Transverse colon (tissue), 4 donors: ENCODE results near the gene ABCC10. TPM values are rescaled to one million over a fixed set of nuclear protein-coding genes. Genes with fewer than 3 reads are reported as not detected.

ENCODE experiments used
- DNase-seq: peaks from one replicate; pipeline ENCODE4 v3.0.0-alpha.2; 2019
- H3K27ac ChIP-seq, 4 donors: fragments of 200-600 bp; sonication (generic); 2 replicates each; pipeline ENCODE4 v1.5.1; 2016 to 2018; ENCODE audit warnings: inconsistent platforms in 4 of 4
- H3K27me3 ChIP-seq: fragments of 200-600 bp; sonication (generic); 2 replicates; pipeline ENCODE4 v1.5.1; 2017; ENCODE audit warnings: inconsistent platforms
- H3K36me3 ChIP-seq, 4 donors: fragments of 200-600 bp; sonication (generic); 2 replicates each; pipeline ENCODE4 v1.5.1; 2017 to 2019; ENCODE audit warnings: inconsistent platforms in 4 of 4
- H3K4me1 ChIP-seq, 4 donors: fragments of 200-600 bp; sonication (generic); 2 replicates each; pipeline ENCODE4 v1.5.1; 2017 to 2020; ENCODE audit warnings: inconsistent platforms in 4 of 4
- H3K4me3 ChIP-seq, 4 donors: fragments of 200-600 bp; sonication (generic); 1 replicate in 1 of 4; 2 replicates in 3 of 4; pipeline versions ENCODE4 v1.5.1 to v1.6.1; 2017 to 2019; ENCODE audit warnings: inconsistent platforms in 4 of 4
- H3K9me3 ChIP-seq, 2 donors: fragments of 200-600 bp; sonication (generic); 2 replicates each; pipeline ENCODE4 v1.5.1; 2017 to 2019; ENCODE audit warnings: inconsistent platforms in 2 of 2
- CTCF ChIP-seq, 5 experiments: fragments of 200-600 bp in 3 of 5; fragments of 450-650 bp in 2 of 5; sonication (generic) in 3 of 5; IDR thresholded peaks; 1 replicate in 2 of 5; 2 replicates in 3 of 5; pipeline ENCODE4 v1.5.1; 2016 to 2017; ENCODE audit warnings: antibody characterized with exemption in 5 of 5, inconsistent platforms in 3 of 5, mild to moderate bottlenecking in 2 of 5, moderate library complexity in 1 of 5
- EP300 ChIP-seq: sonication (generic); formaldehyde crosslinking; IDR thresholded peaks from one replicate; pipeline ENCODE4 v1.6.1; 2017; ENCODE audit warnings: antibody characterized with exemption, low read depth
- POLR2A ChIP-seq: fragments of 450-650 bp; IDR thresholded peaks from one replicate; pipeline ENCODE4 v1.6.1; 2016; ENCODE audit warnings: antibody characterized with exemption, mild to moderate bottlenecking, moderate library complexity
- POLR2AphosphoS5 ChIP-seq, 3 donors: sonication (generic); formaldehyde crosslinking; IDR thresholded peaks; one replicate each; pipeline ENCODE4 v1.6.1; 2016; ENCODE audit warnings: antibody characterized with exemption in 3 of 3
- WGBS, 2 donors: methylation state at CpG; one replicate each; pipeline ENCODE4 v1.1.5; 2018; ENCODE audit warnings: low coverage in 1 of 2; 5-methylcytosine and 5-hydroxymethylcytosine counted together
- in situ Hi-C, 4 donors: fragments of 200-750 bp; cut with MboI; loops; one replicate each; pipeline versions ENCODE4 v1.15.0 to v1.15.1; 2017; ENCODE audit warnings: low sequenced_read_pairs in 3 of 4, low pct_ligation_motif_present in 1 of 4, low pct_unique_long_range_greater_than_20kb in 1 of 4
- intact Hi-C: fragments of 100-400 bp; cut with DNase I; formaldehyde crosslinking; loops from one replicate; pipeline ENCODE4 v1.15.1; 2023; ENCODE audit warnings: low total_unique reads
- total RNA-seq, 4 donors: library from RNA; depleted of rRNA; stranded (reverse); fragments of >200 nt; gene quantifications; one replicate each; pipeline ENCODE4 v1.1.0, GENCODE V29; 2016

The ABCC10 gene
- total RNA-seq, 4 donors from 2014 or later = 28.0 to 56.9 (median 33.7) TPM

GRCh38 chr6:43393602-43394001 is 33.7 kb upstream of the ABCC10 start:
- H3K27me3 ChIP-seq = peaks cover 18% of the 10 kb centered on the region
- H3K36me3 ChIP-seq = no peaks in the 10 kb centered on the region
- no peaks in the 10 kb centered on the region for H3K9me3 ChIP-seq
- TF ChIP-seq POLR2A (no peak), POLR2AphosphoS5 (IDR thresholded peaks at IDR 0.05) (no peak), EP300 (no peak), CTCF (IDR thresholded peaks at IDR 0.05) (no peak)
- intact Hi-C loops = no loop called here
- H3K4me3 ChIP-seq = no peak overlapping the region
- in situ Hi-C loops = no loop called here
- DNase-seq = no peak
- H3K4me1 ChIP-seq = no peaks in the 10 kb centered on the region
- 17 to 54% methylated on average over 1 to 5 of the region's 5 CpGs for WGBS, 2 donors
- no peak overlapping the region for H3K27ac ChIP-seq

- no peaks in the 10 kb centered on the region for H3K9me3 ChIP-seq
- in situ Hi-C loops (no loop called here), intact Hi-C loops (no loop called here)
- H3K27ac ChIP-seq = no peak overlapping the region
- no peak for DNase-seq
- H3K4me3 ChIP-seq = no peak overlapping the region
- WGBS, 2 donors = 97 to 100% methylated on average over 2 to 4 of the region's 4 CpGs
- peaks cover 6% of the 10 kb centered on the region for H3K27me3 ChIP-seq
- H3K36me3 ChIP-seq = no peaks in the 10 kb centered on the region
- H3K4me1 ChIP-seq = no peaks in the 10 kb centered on the region
- TF ChIP-seq EP300 (no peak), POLR2AphosphoS5 (IDR thresholded peaks at IDR 0.05) (no peak), CTCF (IDR thresholded peaks at IDR 0.05) (no peak), POLR2A (no peak)
Measured at GRCh38 chr6:43394982-43395381, 32.4 kb upstream of the ABCC10 start.

- 67 to 100% methylated on average over 1 to 4 of the region's 4 CpGs for WGBS, 2 donors
Measured at GRCh38 chr6:43395776-43396175, 31.6 kb upstream of the ABCC10 start.

GRCh38 chr6:43396408-43397149 is 30.8 kb upstream of the ABCC10 start:
- Histone ChIP-seq H3K27ac (no peak overlapping the region), H3K4me1 (no peaks in the 10 kb centered on the region), H3K9me3 (no peaks in the 10 kb centered on the region), H3K36me3 (no peaks in the 10 kb centered on the region), H3K27me3 (peaks cover under 1% of the 10 kb centered on the region), H3K4me3 (no peak overlapping the region)
- DNase-seq = no peak
- intact Hi-C loops (no loop called here), in situ Hi-C loops (no loop called here)
- 40 to 58% methylated on average over 1 to 6 of the region's 6 CpGs for WGBS, 2 donors
- TF ChIP-seq EP300 (no peak), POLR2A (no peak), CTCF (IDR thresholded peaks at IDR 0.05) (no peak), POLR2AphosphoS5 (IDR thresholded peaks at IDR 0.05) (no peak)

More at GRCh38 chr6:43395776-43396175, 31.6 kb upstream of the ABCC10 start:
- Histone ChIP-seq H3K36me3 (no peaks in the 10 kb centered on the region), H3K9me3 (no peaks in the 10 kb centered on the region), H3K27me3 (peaks cover 6% of the 10 kb centered on the region), H3K4me1 (no peaks in the 10 kb centered on the region), H3K4me3 (no peak overlapping the region), H3K27ac (no peak overlapping the region)
- in situ Hi-C loops (no loop called here), intact Hi-C loops (no loop called here)
- no peak for DNase-seq
- TF ChIP-seq EP300 (no peak), POLR2A (no peak), CTCF (IDR thresholded peaks at IDR 0.05) (no peak)
